A549 (cell line): ENCODE measurements around the gene TPCN2. TPM values are rescaled to one million over a fixed set of nuclear protein-coding genes. Genes with fewer than 3 reads are reported as not detected.
A peak's percentile ranks its signal among the peaks of the same experiment; 100 is the strongest.

ENCODE experiments used
- ATAC-seq, 2 experiments: fragments of 200-7000 bp in 1 of 2; fragments of >200 bp in 1 of 2; cut with Nextera tagmentation in 1 of 2; cut with Tn5 transposase in 1 of 2; 3 replicates each; pipeline versions ENCODE4 v1.8.0 to v1.9.1; 2018 to 2020; ENCODE audit warnings: mild to moderate bottlenecking in 1 of 2, moderate library complexity in 1 of 2
- CTCF ChIA-PET: fragments of 300-600 bp; sonication (Branson Sonifier 250); formaldehyde crosslinking; extraction: SDS; loops from one replicate; lab custom pipeline; 2021; ENCODE audit warnings: antibody characterized with exemption, inconsistent platforms; lab: Yijun Ruan, JAX
- POLR2A ChIA-PET: fragments of 350-600 bp; formaldehyde crosslinking; extraction: SDS; loops from one replicate; lab custom pipeline; 2021; ENCODE audit warnings: antibody characterized with exemption, inconsistent platforms; lab: Yijun Ruan, JAX
- DNase-seq, 2 experiments: peaks; one replicate each; pipeline versions ENCODE4 v3.0.0 to v3.0.0-alpha.2; 2011 to 2016; ENCODE audit warnings: low read depth in 1 of 2, low spot score in 1 of 2
- FAIRE-seq: peaks from 2 replicates; lab custom pipeline; 2011; peaks lifted over from hg19 to GRCh38; lab: Jason Lieb, UNC
- H3K27ac ChIP-seq, 2 experiments: fragments of >200 bp; sonication (Bioruptor Twin); formaldehyde crosslinking; 3 replicates each; pipeline ENCODE4 v1.5.1; 2016 to 2017
- H3K4me1 ChIP-seq: fragments of >200 bp; sonication (Bioruptor Twin); formaldehyde crosslinking; 3 replicates; pipeline ENCODE4 v1.6.1; 2016
- H3K4me2 ChIP-seq: fragments of >200 bp; sonication (Bioruptor Twin); formaldehyde crosslinking; 3 replicates; pipeline ENCODE4 v1.6.1; 2016
- H3K4me3 ChIP-seq: fragments of >200 bp; sonication (Bioruptor Twin); formaldehyde crosslinking; 3 replicates; pipeline ENCODE4 v1.5.1; 2016
- H3K9me3 ChIP-seq: fragments of >200 bp; sonication (Bioruptor Twin); formaldehyde crosslinking; 3 replicates; pipeline ENCODE4 v1.6.1; 2016
- CBX2 ChIP-seq: fragments of 200-600 bp; sonication (generic); IDR thresholded peaks from 2 replicates; pipeline ENCODE4 v1.6.1; 2016; ENCODE audit warnings: low read depth, mild to moderate bottlenecking, borderline replicate concordance
- CEBPB ChIP-seq, 2 experiments: fragments of >200 bp in 1 of 2; sonication (Bioruptor Twin) in 1 of 2; formaldehyde crosslinking in 1 of 2; IDR thresholded peaks; 2 replicates each; pipeline ENCODE4 v1.6.1; 2012 to 2016
- EHF ChIP-seq: fragments of 250-450 bp; sonication (Bioruptor Pico); IDR thresholded peaks from 2 replicates; pipeline ENCODE4 v1.5.0; 2020; ENCODE audit warnings: mild to moderate bottlenecking
- ELK1 ChIP-seq: fragments of 150-350 bp; IDR thresholded peaks from 2 replicates; pipeline ENCODE4 v1.6.1; 2014; ENCODE audit warnings: low read depth, mild to moderate bottlenecking, low read length
- EP300 ChIP-seq, 2 experiments: fragments of >200 bp; sonication (Bioruptor Twin); formaldehyde crosslinking; IDR thresholded peaks; 2 replicates in 1 of 2; 3 replicates in 1 of 2; pipeline ENCODE4 v1.6.1; 2016 to 2017
- ESRRA ChIP-seq: fragments of 150-350 bp; IDR thresholded peaks from 2 replicates; pipeline ENCODE4 v1.6.1; 2014; ENCODE audit warnings: mild to moderate bottlenecking, low read length, borderline replicate concordance
- FOSB ChIP-seq: fragments of 250-450 bp; sonication (Bioruptor Pico); IDR thresholded peaks from 2 replicates; pipeline ENCODE4 v1.5.0; 2020; ENCODE audit warnings: mild to moderate bottlenecking, moderate library complexity
- HES2 ChIP-seq: fragments of >200 bp; sonication (Bioruptor Twin); formaldehyde crosslinking; IDR thresholded peaks from 2 replicates; pipeline ENCODE4 v1.6.1; 2016
- HMGXB4 ChIP-seq: fragments of 250-450 bp; sonication (Bioruptor Pico); IDR thresholded peaks from 2 replicates; pipeline ENCODE4 v1.5.0; 2021; ENCODE audit warnings: mild to moderate bottlenecking, moderate library complexity, borderline replicate concordance
- JUNB ChIP-seq: fragments of >200 bp; sonication (Bioruptor Twin); formaldehyde crosslinking; IDR thresholded peaks from 2 replicates; pipeline ENCODE4 v1.6.1; 2016
- MAFK ChIP-seq: fragments of 450-650 bp; IDR thresholded peaks from 2 replicates; pipeline ENCODE4 v1.6.1; 2014; ENCODE audit not compliant: partially characterized antibody
- PBX3 ChIP-seq: IDR thresholded peaks from 2 replicates; pipeline ENCODE4 v1.6.1; 2012
- PHF8 ChIP-seq: fragments of 200-600 bp; sonication (generic); IDR thresholded peaks from 2 replicates; pipeline ENCODE4 v1.6.1; 2016; ENCODE audit warnings: low read depth, mild to moderate bottlenecking, antibody characterized with exemption, moderate library complexity, borderline replicate concordance
- POLR2A ChIP-seq: IDR thresholded peaks from 2 replicates; pipeline ENCODE4 v1.6.1; 2012; ENCODE audit warnings: mild to moderate bottlenecking, low read length
- RCOR1 ChIP-seq: fragments of 150-350 bp; IDR thresholded peaks from 2 replicates; pipeline ENCODE4 v1.6.1; 2014; ENCODE audit warnings: antibody characterized with exemption, low read length, low read depth
- RNF2 ChIP-seq: fragments of 200-600 bp; sonication (generic); IDR thresholded peaks from 2 replicates; pipeline ENCODE4 v1.6.1; 2016; ENCODE audit warnings: low read depth, mild to moderate bottlenecking, antibody characterized with exemption, moderate library complexity, borderline replicate concordance
- SMC3 ChIP-seq: fragments of >200 bp; sonication (Bioruptor Twin); formaldehyde crosslinking; IDR thresholded peaks from 3 replicates; pipeline ENCODE4 v1.6.1; 2018; ENCODE audit warnings: inconsistent platforms
- TP53 ChIP-seq: fragments of 250-450 bp; sonication (Bioruptor Pico); IDR thresholded peaks from 2 replicates; pipeline ENCODE4 v1.5.0; 2021; ENCODE audit warnings: mild to moderate bottlenecking, moderate library complexity
- ZC3H11A ChIP-seq: fragments of 450-650 bp; IDR thresholded peaks from 2 replicates; pipeline ENCODE4 v1.6.1; 2014; ENCODE audit warnings: antibody characterized with exemption, mild to moderate bottlenecking
- ZNF302 ChIP-seq: fragments of 250-450 bp; sonication (Bioruptor Pico); IDR thresholded peaks from 2 replicates; pipeline ENCODE4 v1.9.0; 2021; ENCODE audit warnings: inconsistent platforms, mild to moderate bottlenecking, moderate library complexity
- ZSCAN20 ChIP-seq: fragments of 250-450 bp; sonication (Bioruptor Pico); IDR thresholded peaks from 2 replicates; pipeline ENCODE4 v1.8.0; 2022; ENCODE audit warnings: mild to moderate bottlenecking, moderate library complexity
- WGBS: methylation state at CpG from one replicate; pipeline ENCODE4 v1.1.6; 2017; ENCODE audit errors: missing lambda C conversion rate; 5-methylcytosine and 5-hydroxymethylcytosine counted together
- polyA plus RNA-seq, 4 experiments: library from polyadenylated mRNA; depleted of rRNA in 3 of 4; stranded (reverse); fragments of >200 nt; fragmentation: RNase III in 1 of 4; extraction: RNeasy Plus Mini Kit Qiagen cat#74134 plus additional on column Dnase treatment in 1 of 4; gene quantifications; 2 replicates in 3 of 4; 3 replicates in 1 of 4; pipeline ENCODE4 v1.2.3, GENCODE V29; 2011 to 2017

Gene TPCN2
- polyA plus RNA-seq, 2 of the 4 experiments (the other 2 are of a cell fraction) = 8.1 to 8.8 TPM

- Histone ChIP-seq H3K4me3 (no peak overlapping the region), H3K27ac (peak overlapping the region in 1 of 2 experiments; percentile 55; a peak in 2 of 6 replicates), H3K9me3 (no peaks in the 10 kb centered on the region), H3K4me2 (peak overlapping the region; percentile 42; the same call in 2 of the 3 replicates), H3K4me1 (peaks cover 10% of the 10 kb centered on the region; the same call in 2 of the 3 replicates)
- ChIA-PET POLR2A (no interaction called here), CTCF (interaction anchor here (1.1 to 4.2 kb wide), 5 partner anchors 10 to 113 kb away, joined by 3 to 21 read pairs (median 5); no protein-coding TSS in a partner anchor)
- ATAC-seq (no peak), DNase-seq (no peak), FAIRE-seq (no peak)
- WGBS = 78% methylated on average over 13 of the region's 13 CpGs
- TF ChIP-seq ELK1 (no peak), CEBPB (IDR thresholded peaks at IDR 0.05) (no peak), JUNB (no peak), MAFK (no peak), ZNF302 (CRISPR knock-in tag) (no peak), CBX2 (no peak), ZC3H11A (no peak), EP300 (IDR thresholded peaks at IDR 0.05) (no peak), PHF8 (no peak), PBX3 (no peak), HES2 (no peak), EHF (CRISPR knock-in tag) (no peak), ESRRA (no peak), FOSB (CRISPR knock-in tag) (no peak), HMGXB4 (no peak)
- TF ChIP-seq, all 56 proteins: peak for 0
These were observed 107.5 kb downstream of the TPCN2 start for GRCh38 chr11:69156235-69156639.

GRCh38 chr11:69156673-69157155, 108.0 kb downstream of the TPCN2 start:
- no peak for FAIRE-seq
- peak in 1 of 2 experiments; percentile 42; a peak in 3 of 6 replicates for ATAC-seq
- Histone ChIP-seq H3K4me3 (no peak overlapping the region), H3K4me1 (peaks cover 10% of the 10 kb centered on the region; the same call in 2 of the 3 replicates), H3K9me3 (no peaks in the 10 kb centered on the region), H3K27ac (peak overlapping the region in 1 of 2 experiments; percentile 55; a peak in 4 of 6 replicates), H3K4me2 (peak overlapping the region; percentile 42; the same call in 2 of the 3 replicates)
- ChIA-PET POLR2A (no interaction called here), CTCF (interaction anchor here (1.0 to 4.2 kb wide), 5 partner anchors 11 to 112 kb away, joined by 3 to 21 read pairs (median 3); no protein-coding TSS in a partner anchor)
- 78% methylated on average over 14 of the region's 15 CpGs for WGBS
- no peak for TF ChIP-seq ZC3H11A
- TF ChIP-seq CEBPB (IDR thresholded peaks at IDR 0.05) = peak in 1 of 2 experiments; percentile 28; a peak in 1 of 4 replicates
- no peak for DNase-seq

GRCh38 chr11:69157156-69157821, 108.6 kb downstream of the TPCN2 start:
- DNase-seq (no peak), FAIRE-seq (no peak), ATAC-seq (no peak)
- CTCF ChIA-PET = interaction anchor here (0.7 to 1.9 kb wide), 4 partner anchors 12 to 112 kb away, joined by 3 to 5 read pairs (median 3); no protein-coding TSS in a partner anchor
- POLR2A ChIA-PET = no interaction called here
- Histone ChIP-seq H3K4me2 (no peak overlapping the region), H3K4me1 (peaks cover 10% of the 10 kb centered on the region; the same call in 2 of the 3 replicates), H3K27ac (peak overlapping the region in 1 of 2 experiments; percentile 55; a peak in 4 of 6 replicates), H3K4me3 (no peak overlapping the region), H3K9me3 (no peaks in the 10 kb centered on the region)
- 80% methylated on average over 34 of the region's 44 CpGs for WGBS
- TF ChIP-seq SMC3 (no peak), PHF8 (no peak), RNF2 (no peak), JUNB (no peak), ZSCAN20 (CRISPR knock-in tag) (no peak), RCOR1 (no peak), TP53 (no peak), POLR2A (no peak), EHF (CRISPR knock-in tag) (no peak)
- TF ChIP-seq, all 56 proteins: peak for 0
